Hepatocyte (in vitro differentiated cells): Measurements from ENCODE around the gene ZNF804A. TPM values are rescaled to one million over a fixed set of nuclear protein-coding genes. Genes with fewer than 3 reads are reported as not detected.

ENCODE experiments used
- DNase-seq: peaks from one replicate; pipeline ENCODE4 v3.0.0-alpha.2; 2016; ENCODE audit warnings: low spot score
- H2AFZ ChIP-seq: fragments of 200-600 bp; sonication (generic); 2 replicates; pipeline ENCODE4 v1.6.0; 2016; ENCODE audit warnings: antibody characterized with exemption, mild to moderate bottlenecking
- H3K27ac ChIP-seq: fragments of 200-600 bp; sonication (generic); 2 replicates; pipeline ENCODE4 v1.5.1; 2016; ENCODE audit warnings: mild to moderate bottlenecking
- H3K27me3 ChIP-seq: fragments of 200-600 bp; sonication (generic); 2 replicates; pipeline ENCODE4 v1.6.1; 2016
- H3K36me3 ChIP-seq: fragments of 200-600 bp; sonication (generic); replicated peaks from 2 replicates; pipeline ENCODE4 v1.5.1; 2016; ENCODE audit warnings: low read depth; ENCODE audit not compliant: insufficient read depth
- H3K4me1 ChIP-seq: fragments of 200-600 bp; sonication (generic); 2 replicates; pipeline ENCODE4 v1.5.1; 2016; ENCODE audit warnings: mild to moderate bottlenecking, moderate library complexity; ENCODE audit not compliant: insufficient read depth
- H3K4me2 ChIP-seq: fragments of 200-600 bp; sonication (generic); 2 replicates; pipeline ENCODE4 v1.6.0; 2016
- H3K4me3 ChIP-seq: fragments of 200-600 bp; sonication (generic); 2 replicates; pipeline ENCODE4 v1.5.1; 2016; ENCODE audit warnings: mild to moderate bottlenecking
- H3K79me2 ChIP-seq: fragments of 200-600 bp; sonication (generic); 2 replicates; pipeline ENCODE4 v1.6.0; 2017; ENCODE audit warnings: mild to moderate bottlenecking
- H3K9me2 ChIP-seq: fragments of 200-600 bp; sonication (generic); replicated peaks from 2 replicates; pipeline ENCODE4 v1.6.0; 2017; ENCODE audit warnings: mild to moderate bottlenecking; ENCODE audit not compliant: insufficient read depth
- H3K9me3 ChIP-seq: fragments of 200-600 bp; sonication (generic); 2 replicates; pipeline ENCODE4 v1.5.1; 2016; ENCODE audit warnings: low read depth, mild to moderate bottlenecking
- H4K20me1 ChIP-seq: fragments of 200-600 bp; sonication (generic); 2 replicates; pipeline ENCODE4 v1.6.0; 2016; ENCODE audit warnings: mild to moderate bottlenecking; ENCODE audit not compliant: insufficient read depth, poor library complexity, severe bottlenecking
- EZH2 ChIP-seq: fragments of 200-600 bp; sonication (generic); IDR thresholded peaks from 2 replicates; pipeline ENCODE4 v1.6.1; 2016; ENCODE audit warnings: antibody characterized with exemption, mild to moderate bottlenecking, borderline replicate concordance
- EZH2phosphoT487 ChIP-seq: fragments of 200-600 bp; sonication (generic); IDR thresholded peaks from one replicate; pipeline ENCODE4 v1.6.1; 2018; ENCODE audit warnings: antibody characterized with exemption, mild to moderate bottlenecking, low read depth, moderate library complexity; ENCODE audit not compliant: unreplicated experiment, severe bottlenecking
- WGBS: methylation state at CpG from one replicate; pipeline ENCODE4 v1.1.6; 2016; ENCODE audit warnings: low lambda C conversion rate; ENCODE audit errors: missing lambda C conversion rate; 5-methylcytosine and 5-hydroxymethylcytosine counted together
- polyA plus RNA-seq: library from polyadenylated mRNA; unstranded; fragments of >200 nt; fragmentation: Nextera tagmentation; extraction: Ambion mirVana; gene quantifications from 2 replicates; pipeline ENCODE4 v1.2.1, GENCODE V29; 2016
- total RNA-seq: library from RNA; depleted of rRNA; stranded (reverse); fragments of >200 nt; gene quantifications from 2 replicates; pipeline ENCODE4 v1.2.3, GENCODE V29; 2014
- TF ChIP-seq, protein P1 (sequence below): fragments of 200-600 bp; sonication (generic); IDR thresholded peaks from 2 replicates; pipeline ENCODE4 v1.5.1; 2016; ENCODE audit warnings: antibody characterized with exemption, mild to moderate bottlenecking; ENCODE audit not compliant: poor library complexity

ZNF804A gene
- total and polyA plus RNA-seq, 2 experiments from 2014 or later: 1.7 to 2.3 TPM

DNA sequence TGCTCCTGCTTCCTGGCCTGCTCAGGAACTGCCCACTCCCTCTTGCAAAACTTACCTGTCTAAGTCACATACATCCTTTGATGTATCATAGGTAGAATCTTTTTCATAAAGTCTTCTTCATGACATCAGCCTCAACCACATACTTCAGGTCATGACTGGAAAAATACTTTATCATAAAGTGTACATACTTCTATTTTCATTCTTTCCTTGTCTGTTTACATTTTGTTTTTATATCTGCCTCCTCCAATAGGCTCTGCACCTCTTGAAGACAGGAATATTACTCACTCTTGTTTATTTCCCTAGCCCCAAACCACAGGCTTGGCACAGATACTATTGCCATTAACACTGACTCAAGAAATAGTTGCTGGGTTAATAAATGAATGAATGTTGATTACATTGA, 43.6 kb upstream of the ZNF804A start:
- TF ChIP-seq, protein P1, sequence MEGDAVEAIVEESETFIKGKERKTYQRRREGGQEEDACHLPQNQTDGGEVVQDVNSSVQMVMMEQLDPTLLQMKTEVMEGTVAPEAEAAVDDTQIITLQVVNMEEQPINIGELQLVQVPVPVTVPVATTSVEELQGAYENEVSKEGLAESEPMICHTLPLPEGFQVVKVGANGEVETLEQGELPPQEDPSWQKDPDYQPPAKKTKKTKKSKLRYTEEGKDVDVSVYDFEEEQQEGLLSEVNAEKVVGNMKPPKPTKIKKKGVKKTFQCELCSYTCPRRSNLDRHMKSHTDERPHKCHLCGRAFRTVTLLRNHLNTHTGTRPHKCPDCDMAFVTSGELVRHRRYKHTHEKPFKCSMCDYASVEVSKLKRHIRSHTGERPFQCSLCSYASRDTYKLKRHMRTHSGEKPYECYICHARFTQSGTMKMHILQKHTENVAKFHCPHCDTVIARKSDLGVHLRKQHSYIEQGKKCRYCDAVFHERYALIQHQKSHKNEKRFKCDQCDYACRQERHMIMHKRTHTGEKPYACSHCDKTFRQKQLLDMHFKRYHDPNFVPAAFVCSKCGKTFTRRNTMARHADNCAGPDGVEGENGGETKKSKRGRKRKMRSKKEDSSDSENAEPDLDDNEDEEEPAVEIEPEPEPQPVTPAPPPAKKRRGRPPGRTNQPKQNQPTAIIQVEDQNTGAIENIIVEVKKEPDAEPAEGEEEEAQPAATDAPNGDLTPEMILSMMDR: no peak
- TF ChIP-seq EZH2phosphoT487: no peak
- no peak for TF ChIP-seq EZH2
- Histone ChIP-seq H4K20me1 (no peaks in the 10 kb centered on the region), H3K9me3 (no peaks in the 10 kb centered on the region), H3K9me2 (no peaks in the 10 kb centered on the region), H3K27ac (no peak overlapping the region), H2AFZ (no peak overlapping the region), H3K4me3 (no peak overlapping the region), H3K4me2 (no peak overlapping the region), H3K27me3 (no peaks in the 10 kb centered on the region), H3K36me3 (no peaks in the 10 kb centered on the region), H3K79me2 (no peaks in the 10 kb centered on the region), H3K4me1 (no peaks in the 10 kb centered on the region)
- DNase-seq: no peak

DNA sequence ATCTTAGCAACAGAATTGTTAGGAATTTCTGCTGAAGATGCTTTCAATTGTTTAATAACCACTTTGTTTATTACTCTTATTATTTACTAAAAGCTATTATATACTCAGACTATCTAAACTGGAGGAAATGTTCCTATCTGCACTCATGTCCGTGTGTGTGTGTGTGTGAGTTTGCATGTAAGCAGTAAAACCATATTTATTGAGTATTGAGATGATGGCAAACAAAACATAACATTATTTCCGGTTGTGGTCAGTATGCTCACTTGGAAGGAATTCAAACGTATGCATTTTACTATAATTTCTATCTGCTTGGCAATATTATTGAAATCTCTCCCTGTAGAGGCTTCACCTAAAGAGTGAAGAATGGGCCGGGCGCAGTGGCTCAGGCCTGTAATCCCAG, 43.0 kb upstream of the ZNF804A start:
- no peak overlapping the region for H3K4me2 ChIP-seq
- no peak for TF ChIP-seq EZH2phosphoT487
- no peaks in the 10 kb centered on the region for H3K4me1 ChIP-seq
- no peak for DNase-seq
- H3K9me2 ChIP-seq: no peaks in the 10 kb centered on the region
- no peaks in the 10 kb centered on the region for H3K36me3 ChIP-seq
- no peaks in the 10 kb centered on the region for H3K79me2 ChIP-seq
- H2AFZ ChIP-seq: no peak overlapping the region
- H3K9me3 ChIP-seq: no peaks in the 10 kb centered on the region
- H4K20me1 ChIP-seq: no peaks in the 10 kb centered on the region
- H3K27ac ChIP-seq: no peak overlapping the region
- H3K4me3 ChIP-seq: no peak overlapping the region
- WGBS: 76% methylated on average over 5 of the region's 5 CpGs
- no peaks in the 10 kb centered on the region for H3K27me3 ChIP-seq

DNA sequence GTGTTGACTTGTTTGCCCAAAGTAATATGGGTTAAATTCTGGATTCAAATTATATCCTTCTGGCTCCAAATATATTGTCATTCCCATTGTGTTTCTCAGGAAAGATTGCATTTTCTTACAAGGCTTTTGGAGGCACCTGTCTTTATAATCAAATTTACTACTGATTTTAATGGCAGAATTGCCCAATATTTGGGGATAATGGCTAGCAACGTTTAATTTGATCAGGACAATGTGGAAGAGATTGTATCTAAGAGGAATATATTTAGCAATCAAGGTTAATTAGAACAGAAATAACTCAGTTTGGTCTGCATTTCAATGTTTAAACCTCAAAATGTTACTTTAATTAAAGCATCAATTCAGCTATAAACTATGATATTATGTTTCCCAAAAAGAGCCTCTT, 41.7 kb upstream of the ZNF804A start:
- no peak for DNase-seq
- no peak overlapping the region for H2AFZ ChIP-seq
- H3K9me3 ChIP-seq: no peaks in the 10 kb centered on the region
- no peaks in the 10 kb centered on the region for H3K9me2 ChIP-seq
- H4K20me1 ChIP-seq: no peaks in the 10 kb centered on the region
- H3K36me3 ChIP-seq: no peaks in the 10 kb centered on the region
- WGBS: 54% methylated on average over 1 of the region's 1 CpG
- H3K79me2 ChIP-seq: no peaks in the 10 kb centered on the region
- TF ChIP-seq, protein P1: no peak
- H3K4me1 ChIP-seq: no peaks in the 10 kb centered on the region
- H3K27ac ChIP-seq: no peak overlapping the region
- no peaks in the 10 kb centered on the region for H3K27me3 ChIP-seq
- H3K4me2 ChIP-seq: no peak overlapping the region
- H3K4me3 ChIP-seq: no peak overlapping the region

DNA sequence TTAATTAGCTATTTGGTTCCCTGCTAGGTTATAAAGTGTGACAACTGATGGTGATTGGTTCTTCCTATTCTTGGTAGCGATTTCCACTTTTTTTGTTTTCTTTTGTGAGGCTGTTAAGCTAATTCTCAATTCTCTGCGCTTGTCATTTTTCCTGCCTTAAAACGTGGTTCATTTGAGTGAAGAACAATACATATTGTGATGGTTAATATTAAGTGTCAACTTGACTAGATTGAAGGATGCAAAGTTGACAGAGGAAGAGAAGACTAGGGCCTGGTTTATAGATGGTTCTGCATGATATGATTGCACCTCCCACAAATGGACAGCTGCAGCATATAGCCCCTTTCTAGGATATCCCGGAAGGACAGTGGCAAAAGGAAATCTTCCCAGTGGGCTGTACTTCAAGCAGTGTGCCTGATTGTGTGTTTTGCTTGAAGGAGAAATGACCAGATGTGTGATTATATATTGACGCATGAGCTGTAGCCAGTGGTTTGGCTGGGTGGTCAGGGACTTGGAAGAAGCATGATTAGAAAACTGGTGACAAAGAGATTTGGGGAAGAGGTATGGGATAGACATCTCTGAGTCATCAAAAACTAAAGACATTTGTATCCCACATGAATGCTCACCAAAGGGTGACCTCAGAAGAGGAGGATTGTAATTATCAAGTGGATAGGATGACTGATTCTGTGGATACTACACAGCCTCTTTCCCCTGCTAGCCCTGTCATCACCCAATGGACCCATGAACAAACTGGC, 39.4 kb upstream of the ZNF804A start:
- Histone ChIP-seq H4K20me1 (no peaks in the 10 kb centered on the region), H3K36me3 (no peaks in the 10 kb centered on the region), H3K9me3 (no peaks in the 10 kb centered on the region), H3K9me2 (no peaks in the 10 kb centered on the region), H3K4me3 (no peak overlapping the region), H2AFZ (no peak overlapping the region), H3K4me2 (no peak overlapping the region), H3K79me2 (no peaks in the 10 kb centered on the region), H3K4me1 (no peaks in the 10 kb centered on the region), H3K27ac (no peak overlapping the region), H3K27me3 (no peaks in the 10 kb centered on the region)
- no peak for DNase-seq
- TF ChIP-seq, protein P1: no peak
- TF ChIP-seq EZH2: no peak
- no peak for TF ChIP-seq EZH2phosphoT487
- WGBS: 86% methylated on average over 5 of the region's 5 CpGs
